HCT116 (cell line): ENCODE data around the gene ANKIB1. TPM values are rescaled to one million over a fixed set of nuclear protein-coding genes. Genes with fewer than 3 reads are reported as not detected.

Source experiments
- ATAC-seq: fragments of 200-7000 bp; cut with Tn5 transposase; 2 replicates; pipeline ENCODE4 v1.9.1; 2020; ENCODE audit warnings: mild to moderate bottlenecking, moderate library complexity
- BruUV-seq: library from RNA; stranded (reverse); fragments of 400-500 nt; replicated peaks from 2 replicates; lab custom pipeline; 2021; lab: Mats Ljungman, UMichigan
- CTCF ChIA-PET: fragments of 300-600 bp; sonication (Branson Sonifier 250); formaldehyde crosslinking; loops from one replicate; lab custom pipeline; 2021; ENCODE audit warnings: antibody characterized with exemption; lab: Charles Lee
- POLR2A ChIA-PET: fragments of 300-600, 350-600 bp; sonication (Branson Sonifier 250); formaldehyde crosslinking; loops from one replicate; lab custom pipeline; 2021; ENCODE audit warnings: antibody characterized with exemption; lab: Charles Lee
- RAD21 ChIA-PET, 2 experiments: fragments of 300-600 bp; sonication (Branson Sonifier 250); formaldehyde crosslinking; loops; one replicate each; lab custom pipeline; 2023; ENCODE audit warnings: low total read pairs in 2 of 2; ENCODE audit not compliant: uncharacterized antibody in 2 of 2, unreplicated experiment in 2 of 2, low non-redundant PET in 1 of 2; lab: Charles Lee
- DNase-seq: peaks from one replicate; pipeline ENCODE4 v3.0.0-alpha.2; 2010; ENCODE audit warnings: low read depth, low spot score
- H2AFZ ChIP-seq: fragments of 200-600 bp; shearing (Covaris generic), sonication (generic); 2 replicates; pipeline ENCODE4 v1.6.1; 2017; ENCODE audit warnings: low read depth, mixed run types, mixed read lengths, antibody characterized with exemption, low read length; ENCODE audit not compliant: poor library complexity, severe bottlenecking
- H3K27ac ChIP-seq: 2 replicates; pipeline ENCODE4 v1.5.1; 2012; ENCODE audit warnings: low read depth, low read length
- H3K27me3 ChIP-seq: fragments of 200-600 bp; sonication (generic); 2 replicates; pipeline ENCODE4 v1.6.1; 2016; ENCODE audit warnings: mixed run types, low read length, mixed read lengths; ENCODE audit not compliant: insufficient read depth
- H3K36me3 ChIP-seq, 2 experiments: fragments of 200-500 bp in 1 of 2; fragments of 200-600 bp in 1 of 2; sonication (Bioruptor generic) in 1 of 2; sonication (generic) in 1 of 2; 2 replicates each; pipeline versions ENCODE4 v1.5.1 to v1.6.1; 2014 to 2016; ENCODE audit warnings: low read length in 2 of 2, inconsistent platforms in 1 of 2, mixed read lengths in 1 of 2, mixed run types in 1 of 2; ENCODE audit not compliant: insufficient read depth in 2 of 2, control insufficient read depth in 1 of 2
- H3K4me1 ChIP-seq, 2 experiments: fragments of 200-600 bp in 1 of 2; sonication (generic) in 1 of 2; 2 replicates each; pipeline versions ENCODE4 v1.5.1 to v1.6.1; 2012 to 2017; ENCODE audit warnings: low read length in 2 of 2, inconsistent platforms in 1 of 2, mild to moderate bottlenecking in 1 of 2, mixed read lengths in 1 of 2, mixed run types in 1 of 2, moderate library complexity in 1 of 2; ENCODE audit not compliant: insufficient read depth in 2 of 2, control insufficient read depth in 1 of 2
- H3K4me2 ChIP-seq: fragments of 200-600 bp; sonication (generic); 2 replicates; pipeline ENCODE4 v1.6.1; 2017; ENCODE audit warnings: mixed run types, low read length, mixed read lengths
- H3K4me3 ChIP-seq, 2 experiments: fragments of 200-600 bp in 1 of 2; sonication (generic) in 1 of 2; replicated peaks in 1 of 2; 2 replicates each; pipeline ENCODE4 v1.5.1; 2011 to 2016; ENCODE audit warnings: low read length in 2 of 2, control low read depth in 1 of 2, low read depth in 1 of 2, mild to moderate bottlenecking in 1 of 2, mixed read lengths in 1 of 2, mixed run types in 1 of 2
- H3K79me2 ChIP-seq: fragments of 200-600 bp; sonication (generic); 2 replicates; pipeline ENCODE4 v1.6.1; 2017; ENCODE audit warnings: mild to moderate bottlenecking, mixed run types, low read length, moderate library complexity, mixed read lengths; ENCODE audit not compliant: insufficient read depth
- H3K9ac ChIP-seq: fragments of 200-600 bp; sonication (generic); 2 replicates; pipeline ENCODE4 v1.6.1; 2016; ENCODE audit warnings: low read length, mixed read lengths
- H3K9me2 ChIP-seq: fragments of 200-600 bp; sonication (generic), shearing (Covaris generic); 2 replicates; pipeline ENCODE4 v1.6.1; 2017; ENCODE audit warnings: mixed run types, mild to moderate bottlenecking, moderate library complexity; ENCODE audit not compliant: insufficient read depth
- H3K9me3 ChIP-seq, 2 experiments: fragments of 200-500 bp in 1 of 2; fragments of 200-600 bp in 1 of 2; sonication (Bioruptor generic) in 1 of 2; sonication (generic) in 1 of 2; 2 replicates each; pipeline ENCODE4 v1.6.1; 2014 to 2017; ENCODE audit warnings: low read length in 2 of 2, mixed read lengths in 2 of 2, inconsistent platforms in 1 of 2, low read depth in 1 of 2, mild to moderate bottlenecking in 1 of 2, mixed run types in 1 of 2, moderate library complexity in 1 of 2; ENCODE audit not compliant: control insufficient read depth in 1 of 2, insufficient read depth in 1 of 2
- H4K20me1 ChIP-seq: fragments of 200-600 bp; sonication (generic), shearing (Covaris generic); 2 replicates; pipeline ENCODE4 v1.6.1; 2017; ENCODE audit warnings: mixed run types, mild to moderate bottlenecking, moderate library complexity; ENCODE audit not compliant: insufficient read depth
- CBX3 ChIP-seq: IDR thresholded peaks from 2 replicates; pipeline ENCODE4 v1.6.1; 2012; ENCODE audit warnings: low read depth
- EGR1 ChIP-seq: IDR thresholded peaks from 2 replicates; pipeline ENCODE4 v1.6.1; 2012; ENCODE audit warnings: low read depth
- EZH2 ChIP-seq: fragments of 200-600 bp; sonication (generic); IDR thresholded peaks from 2 replicates; pipeline ENCODE4 v1.6.1; 2017; ENCODE audit warnings: antibody characterized with exemption, mixed run types
- EZH2phosphoT487 ChIP-seq: fragments of 200-600 bp; IDR thresholded peaks from 2 replicates; pipeline ENCODE4 v1.6.1; 2018; ENCODE audit warnings: antibody characterized with exemption, borderline replicate concordance
- POLR2AphosphoS5 ChIP-seq: IDR thresholded peaks from 2 replicates; pipeline ENCODE4 v1.6.1; 2011; ENCODE audit warnings: mild to moderate bottlenecking, low read depth, low read length, moderate library complexity
- RAD21 ChIP-seq: IDR thresholded peaks from 2 replicates; pipeline ENCODE4 v1.6.1; 2012; ENCODE audit warnings: low read depth, mild to moderate bottlenecking
- SRF ChIP-seq: IDR thresholded peaks from 2 replicates; pipeline ENCODE4 v1.6.1; 2012; ENCODE audit warnings: low read depth
- TCF7L2 ChIP-seq: IDR thresholded peaks from 2 replicates; pipeline ENCODE4 v1.7.0; 2011; ENCODE audit warnings: borderline replicate concordance, inconsistent platforms; ENCODE audit not compliant: insufficient read depth, insufficient read length; ENCODE audit errors: extremely low read depth
- ZNF274 ChIP-seq: fragments of 200-500 bp; sonication (Bioruptor generic); IDR thresholded peaks from 2 replicates; pipeline ENCODE4 v1.6.1; 2014; ENCODE audit warnings: mild to moderate bottlenecking, low read depth, low read length, inconsistent platforms
- intact Hi-C: fragments of 100-400 bp; cut with micrococcal nuclease; formaldehyde crosslinking; loops from 2 replicates; pipeline ENCODE4 v1.10.0; 2022
- total RNA-seq: library from RNA; stranded (reverse); gene quantifications from one replicate; pipeline ENCODE4 v1.2.1, GENCODE V29; 2021; ENCODE audit not compliant: unreplicated experiment
- TF ChIP-seq, protein P1 (sequence below): IDR thresholded peaks from 2 replicates; pipeline ENCODE4 v1.6.1; 2012
- TF ChIP-seq, protein P2 (sequence below): IDR thresholded peaks from 2 replicates; pipeline ENCODE4 v1.6.1; 2012; ENCODE audit warnings: low read depth
- TF ChIP-seq, protein P3 (sequence below), 3 experiments: fragments of 200-600 bp in 1 of 3; sonication (generic) in 1 of 3; IDR thresholded peaks in 2 of 3; conservative IDR thresholded peaks in 1 of 3; 2 replicates each; pipeline ENCODE4 v1.5.1; 2012 to 2017; ENCODE audit warnings: low read depth in 2 of 3, low read length in 2 of 3, antibody characterized with exemption in 1 of 3, borderline replicate concordance in 1 of 3, control low read depth in 1 of 3, mild to moderate bottlenecking in 1 of 3, mixed read lengths in 1 of 3, mixed run types in 1 of 3, moderate library complexity in 1 of 3; ENCODE audit not compliant: insufficient read depth in 1 of 3
- TF ChIP-seq, protein P4 (sequence below): IDR thresholded peaks from 2 replicates; pipeline ENCODE4 v1.6.1; 2012

ANKIB1 gene
- total RNA-seq, 1 experiment from 2014 or later: 41.2 TPM

DNA sequence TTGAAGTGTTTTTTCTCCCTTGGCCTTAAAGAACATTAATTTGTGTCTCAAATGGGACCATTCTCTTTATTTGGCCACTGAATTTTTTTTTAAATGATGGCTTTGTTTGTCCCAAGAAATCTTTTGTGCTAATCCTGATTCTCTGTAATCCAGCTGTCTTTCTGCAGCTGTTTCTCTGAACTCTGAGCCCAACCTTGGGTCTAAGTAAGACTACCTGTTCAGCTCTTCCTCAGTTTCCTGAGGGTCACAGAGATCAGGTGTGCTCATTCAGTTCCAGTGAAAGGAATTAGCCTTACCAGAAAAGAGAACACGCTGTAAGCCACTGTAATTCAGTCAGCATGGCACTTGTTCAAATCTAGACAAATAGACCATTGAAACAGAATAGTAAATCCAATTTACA lies 94.2 kb downstream of the ANKIB1 start:
- Histone ChIP-seq H3K4me3 (no peak overlapping the region), H2AFZ (no peak overlapping the region), H3K4me1 (no peaks in the 10 kb centered on the region), H3K9ac (no peak overlapping the region), H3K79me2 (no peaks in the 10 kb centered on the region), H4K20me1 (no peaks in the 10 kb centered on the region), H3K27me3 (no peaks in the 10 kb centered on the region), H3K27ac (no peak overlapping the region), H3K4me2 (no peak overlapping the region), H3K9me3 (no peaks in the 10 kb centered on the region; a peak in 1 of 4 replicates), H3K36me3 (no peaks in the 10 kb centered on the region), H3K9me2 (no peaks in the 10 kb centered on the region)
- no peak for ATAC-seq
- ChIA-PET CTCF (no interaction called here), RAD21 (no interaction called here), POLR2A (no interaction called here)
- intact Hi-C loops: no loop called here
- TF ChIP-seq ZNF274 (no peak), RAD21 (no peak), EGR1 (no peak), POLR2AphosphoS5 (no peak), CBX3 (no peak), TCF7L2 (no peak), SRF (no peak), EZH2phosphoT487 (no peak), EZH2 (no peak)
- TF ChIP-seq, protein P1, sequence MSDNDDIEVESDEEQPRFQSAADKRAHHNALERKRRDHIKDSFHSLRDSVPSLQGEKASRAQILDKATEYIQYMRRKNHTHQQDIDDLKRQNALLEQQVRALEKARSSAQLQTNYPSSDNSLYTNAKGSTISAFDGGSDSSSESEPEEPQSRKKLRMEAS: no peak
- TF ChIP-seq, protein P2, sequence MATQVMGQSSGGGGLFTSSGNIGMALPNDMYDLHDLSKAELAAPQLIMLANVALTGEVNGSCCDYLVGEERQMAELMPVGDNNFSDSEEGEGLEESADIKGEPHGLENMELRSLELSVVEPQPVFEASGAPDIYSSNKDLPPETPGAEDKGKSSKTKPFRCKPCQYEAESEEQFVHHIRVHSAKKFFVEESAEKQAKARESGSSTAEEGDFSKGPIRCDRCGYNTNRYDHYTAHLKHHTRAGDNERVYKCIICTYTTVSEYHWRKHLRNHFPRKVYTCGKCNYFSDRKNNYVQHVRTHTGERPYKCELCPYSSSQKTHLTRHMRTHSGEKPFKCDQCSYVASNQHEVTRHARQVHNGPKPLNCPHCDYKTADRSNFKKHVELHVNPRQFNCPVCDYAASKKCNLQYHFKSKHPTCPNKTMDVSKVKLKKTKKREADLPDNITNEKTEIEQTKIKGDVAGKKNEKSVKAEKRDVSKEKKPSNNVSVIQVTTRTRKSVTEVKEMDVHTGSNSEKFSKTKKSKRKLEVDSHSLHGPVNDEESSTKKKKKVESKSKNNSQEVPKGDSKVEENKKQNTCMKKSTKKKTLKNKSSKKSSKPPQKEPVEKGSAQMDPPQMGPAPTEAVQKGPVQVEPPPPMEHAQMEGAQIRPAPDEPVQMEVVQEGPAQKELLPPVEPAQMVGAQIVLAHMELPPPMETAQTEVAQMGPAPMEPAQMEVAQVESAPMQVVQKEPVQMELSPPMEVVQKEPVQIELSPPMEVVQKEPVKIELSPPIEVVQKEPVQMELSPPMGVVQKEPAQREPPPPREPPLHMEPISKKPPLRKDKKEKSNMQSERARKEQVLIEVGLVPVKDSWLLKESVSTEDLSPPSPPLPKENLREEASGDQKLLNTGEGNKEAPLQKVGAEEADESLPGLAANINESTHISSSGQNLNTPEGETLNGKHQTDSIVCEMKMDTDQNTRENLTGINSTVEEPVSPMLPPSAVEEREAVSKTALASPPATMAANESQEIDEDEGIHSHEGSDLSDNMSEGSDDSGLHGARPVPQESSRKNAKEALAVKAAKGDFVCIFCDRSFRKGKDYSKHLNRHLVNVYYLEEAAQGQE: no peak
- TF ChIP-seq, protein P3, sequence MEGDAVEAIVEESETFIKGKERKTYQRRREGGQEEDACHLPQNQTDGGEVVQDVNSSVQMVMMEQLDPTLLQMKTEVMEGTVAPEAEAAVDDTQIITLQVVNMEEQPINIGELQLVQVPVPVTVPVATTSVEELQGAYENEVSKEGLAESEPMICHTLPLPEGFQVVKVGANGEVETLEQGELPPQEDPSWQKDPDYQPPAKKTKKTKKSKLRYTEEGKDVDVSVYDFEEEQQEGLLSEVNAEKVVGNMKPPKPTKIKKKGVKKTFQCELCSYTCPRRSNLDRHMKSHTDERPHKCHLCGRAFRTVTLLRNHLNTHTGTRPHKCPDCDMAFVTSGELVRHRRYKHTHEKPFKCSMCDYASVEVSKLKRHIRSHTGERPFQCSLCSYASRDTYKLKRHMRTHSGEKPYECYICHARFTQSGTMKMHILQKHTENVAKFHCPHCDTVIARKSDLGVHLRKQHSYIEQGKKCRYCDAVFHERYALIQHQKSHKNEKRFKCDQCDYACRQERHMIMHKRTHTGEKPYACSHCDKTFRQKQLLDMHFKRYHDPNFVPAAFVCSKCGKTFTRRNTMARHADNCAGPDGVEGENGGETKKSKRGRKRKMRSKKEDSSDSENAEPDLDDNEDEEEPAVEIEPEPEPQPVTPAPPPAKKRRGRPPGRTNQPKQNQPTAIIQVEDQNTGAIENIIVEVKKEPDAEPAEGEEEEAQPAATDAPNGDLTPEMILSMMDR (IDR thresholded peaks at IDR 0.05 in 2 of 3, conservative IDR thresholded peaks at IDR 0.05 in 1 of 3; ENCODE audit: borderline replicate concordance in 1 of 3, insufficient read depth in 1 of 3, low read depth in 2 of 3, low read length in 2 of 3): no peak
- TF ChIP-seq, protein P4, sequence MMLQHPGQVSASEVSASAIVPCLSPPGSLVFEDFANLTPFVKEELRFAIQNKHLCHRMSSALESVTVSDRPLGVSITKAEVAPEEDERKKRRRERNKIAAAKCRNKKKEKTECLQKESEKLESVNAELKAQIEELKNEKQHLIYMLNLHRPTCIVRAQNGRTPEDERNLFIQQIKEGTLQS: no peak
- BruUV-seq: no TSS peak
- no peak for DNase-seq
